ENCODE data around the gene SCNN1B.

Gene SCNN1B

DNA sequence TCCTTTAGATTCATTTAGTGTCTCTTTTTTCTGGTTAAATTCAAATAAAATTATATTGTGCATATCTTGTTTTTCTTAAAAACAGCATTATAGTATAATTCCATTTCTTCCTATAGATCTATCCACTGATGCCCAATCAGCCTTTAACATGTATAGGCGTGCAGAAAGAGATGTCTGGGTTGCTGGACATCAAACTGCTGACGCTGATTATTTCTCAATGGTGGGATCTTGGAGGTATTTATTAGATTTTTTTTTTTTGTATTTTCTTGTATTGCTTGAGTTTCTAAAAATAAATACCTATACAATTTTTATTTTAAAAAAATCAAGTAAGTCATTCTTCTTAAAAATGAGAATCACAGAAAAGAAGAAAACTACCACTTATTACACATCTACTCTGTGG lies 100.0 kb downstream of the SCNN1B start:
- H3K4me3 ChIP-seq (ENCODE audit: low read length): no peak overlapping the region
- DNase-seq (ENCODE audit: low read depth): no peak
- TF ChIP-seq, protein P1, sequence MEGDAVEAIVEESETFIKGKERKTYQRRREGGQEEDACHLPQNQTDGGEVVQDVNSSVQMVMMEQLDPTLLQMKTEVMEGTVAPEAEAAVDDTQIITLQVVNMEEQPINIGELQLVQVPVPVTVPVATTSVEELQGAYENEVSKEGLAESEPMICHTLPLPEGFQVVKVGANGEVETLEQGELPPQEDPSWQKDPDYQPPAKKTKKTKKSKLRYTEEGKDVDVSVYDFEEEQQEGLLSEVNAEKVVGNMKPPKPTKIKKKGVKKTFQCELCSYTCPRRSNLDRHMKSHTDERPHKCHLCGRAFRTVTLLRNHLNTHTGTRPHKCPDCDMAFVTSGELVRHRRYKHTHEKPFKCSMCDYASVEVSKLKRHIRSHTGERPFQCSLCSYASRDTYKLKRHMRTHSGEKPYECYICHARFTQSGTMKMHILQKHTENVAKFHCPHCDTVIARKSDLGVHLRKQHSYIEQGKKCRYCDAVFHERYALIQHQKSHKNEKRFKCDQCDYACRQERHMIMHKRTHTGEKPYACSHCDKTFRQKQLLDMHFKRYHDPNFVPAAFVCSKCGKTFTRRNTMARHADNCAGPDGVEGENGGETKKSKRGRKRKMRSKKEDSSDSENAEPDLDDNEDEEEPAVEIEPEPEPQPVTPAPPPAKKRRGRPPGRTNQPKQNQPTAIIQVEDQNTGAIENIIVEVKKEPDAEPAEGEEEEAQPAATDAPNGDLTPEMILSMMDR (IDR thresholded peaks at IDR 0.05; ENCODE audit: insufficient read depth, low read depth, low read length, missing control alignments): no peak

DNA sequence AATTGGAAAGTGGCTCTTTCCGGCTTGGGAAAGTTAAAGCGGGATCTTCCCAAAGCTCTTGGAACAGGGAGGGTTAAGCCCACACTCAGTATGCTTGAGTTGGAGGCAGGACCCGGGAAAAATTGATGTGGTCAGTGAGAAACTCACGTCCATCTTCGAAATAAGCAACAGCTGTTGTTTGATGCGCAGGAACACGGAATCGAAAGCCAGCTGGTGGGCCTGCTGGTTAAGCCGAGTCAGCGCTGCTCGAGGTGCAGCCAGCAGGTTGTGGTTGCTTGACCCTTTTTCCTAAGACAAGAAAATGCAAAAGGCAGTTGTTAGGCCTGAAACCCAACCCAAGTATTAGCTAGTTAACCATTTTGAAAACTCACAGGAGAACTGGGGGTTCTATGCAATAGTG lies 101.4 kb downstream of the SCNN1B start:
- H3K4me3 ChIP-seq (ENCODE audit: low read length): no peak overlapping the region
- TF ChIP-seq, protein P1 (IDR thresholded peaks at IDR 0.05; ENCODE audit: insufficient read depth, low read depth, low read length, missing control alignments): no peak
- DNase-seq (ENCODE audit: low read depth): no peak

DNA sequence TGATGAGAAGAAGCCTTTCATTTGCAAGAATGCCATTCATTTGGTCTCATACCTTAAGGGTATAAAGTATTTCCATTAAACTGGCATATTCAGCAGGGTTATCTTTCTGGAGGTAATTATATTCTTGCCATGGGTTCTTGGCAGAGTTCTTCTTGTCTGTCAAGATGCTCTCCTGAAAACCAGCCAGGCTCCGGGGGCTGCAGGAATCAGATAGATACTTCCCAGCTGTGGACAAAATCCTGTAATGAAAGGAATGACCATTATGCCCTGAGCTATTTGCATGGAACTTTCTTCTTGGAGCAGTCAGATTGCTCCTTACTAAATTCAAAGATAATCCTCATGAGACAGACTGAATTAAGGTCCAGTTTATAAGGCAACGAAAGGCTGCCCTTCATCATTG lies 103.9 kb downstream of the SCNN1B start:
- TF ChIP-seq, protein P1 (IDR thresholded peaks at IDR 0.05; ENCODE audit: insufficient read depth, low read depth, low read length, missing control alignments): no peak
- no peak for DNase-seq (ENCODE audit: low read depth)
- H3K4me3 ChIP-seq (ENCODE audit: low read length): no peak overlapping the region

DNA sequence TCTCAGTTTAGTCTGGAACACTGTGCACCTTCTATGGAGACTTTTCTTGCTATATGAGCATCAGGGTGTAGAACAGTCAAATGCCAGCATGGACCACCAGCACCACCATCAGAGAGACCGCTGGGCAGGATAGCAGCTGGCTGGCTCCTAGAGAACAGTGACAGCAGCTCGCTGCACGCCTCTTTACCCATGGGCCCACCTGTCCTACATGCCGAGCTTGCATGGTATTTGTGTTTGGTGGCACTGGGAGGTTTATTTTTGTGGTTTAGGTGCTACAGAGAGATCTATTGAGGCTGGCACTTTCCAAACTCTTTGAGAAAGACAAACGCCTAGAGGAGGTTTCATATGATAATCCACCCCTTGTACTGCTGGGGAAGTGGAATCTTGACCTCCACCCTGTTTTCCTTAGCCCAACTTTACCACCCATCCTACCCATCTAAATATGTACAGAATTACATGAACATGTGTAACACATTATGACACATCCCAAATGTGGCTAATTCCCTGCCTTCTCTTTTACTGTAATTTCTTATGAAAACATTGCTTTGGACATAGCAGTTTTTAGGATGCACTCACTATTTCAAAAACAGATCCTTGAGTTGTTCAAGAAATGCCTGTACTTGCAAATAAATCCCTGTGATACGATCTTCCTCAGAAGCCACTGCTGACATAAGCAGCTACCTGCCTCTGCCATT lies 104.6 kb downstream of the SCNN1B start:
- TF ChIP-seq, protein P1 (IDR thresholded peaks at IDR 0.05; ENCODE audit: insufficient read depth, low read depth, low read length, missing control alignments): no peak
- no peak for DNase-seq (ENCODE audit: low read depth)
- no peak overlapping the region for H3K4me3 ChIP-seq (ENCODE audit: low read length)

DNA sequence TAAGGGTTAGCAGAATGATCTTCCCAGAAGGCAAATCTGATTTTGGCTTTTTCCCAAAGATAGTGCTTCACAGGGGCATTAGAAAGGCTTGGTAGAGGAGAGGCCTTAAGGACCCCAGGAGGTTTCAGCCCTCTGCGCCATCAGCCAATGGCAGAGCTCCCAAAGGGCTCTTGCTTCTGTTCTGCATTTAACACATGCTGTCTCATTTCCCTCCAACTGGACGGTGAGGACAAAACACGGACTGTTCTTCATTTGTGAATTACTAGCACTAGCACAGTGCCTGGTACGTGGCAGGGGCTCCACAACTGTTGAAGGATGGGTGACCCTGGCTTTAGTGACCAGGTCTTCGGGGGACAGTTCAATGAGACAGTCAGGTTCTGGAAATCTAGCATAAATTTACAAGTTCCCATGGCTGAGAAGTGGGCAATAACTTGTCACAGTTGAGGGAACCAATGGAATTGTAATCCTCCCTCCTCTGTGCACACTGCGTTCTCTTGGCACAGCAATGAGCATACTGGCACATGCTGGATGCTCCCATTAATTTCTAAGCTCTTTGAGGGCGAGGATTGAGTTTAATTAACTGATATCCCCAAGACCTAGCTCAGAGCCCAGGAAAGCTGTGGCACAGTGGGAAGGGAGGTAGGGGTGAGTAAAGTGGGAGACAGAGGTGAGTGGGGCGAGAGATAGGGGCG lies 105.5 kb downstream of the SCNN1B start:
- TF ChIP-seq, protein P1 (IDR thresholded peaks at IDR 0.05; ENCODE audit: insufficient read depth, low read depth, low read length, missing control alignments): no peak
- DNase-seq (ENCODE audit: low read depth): no peak
- H3K4me3 ChIP-seq (ENCODE audit: low read length): no peak overlapping the region

DNA sequence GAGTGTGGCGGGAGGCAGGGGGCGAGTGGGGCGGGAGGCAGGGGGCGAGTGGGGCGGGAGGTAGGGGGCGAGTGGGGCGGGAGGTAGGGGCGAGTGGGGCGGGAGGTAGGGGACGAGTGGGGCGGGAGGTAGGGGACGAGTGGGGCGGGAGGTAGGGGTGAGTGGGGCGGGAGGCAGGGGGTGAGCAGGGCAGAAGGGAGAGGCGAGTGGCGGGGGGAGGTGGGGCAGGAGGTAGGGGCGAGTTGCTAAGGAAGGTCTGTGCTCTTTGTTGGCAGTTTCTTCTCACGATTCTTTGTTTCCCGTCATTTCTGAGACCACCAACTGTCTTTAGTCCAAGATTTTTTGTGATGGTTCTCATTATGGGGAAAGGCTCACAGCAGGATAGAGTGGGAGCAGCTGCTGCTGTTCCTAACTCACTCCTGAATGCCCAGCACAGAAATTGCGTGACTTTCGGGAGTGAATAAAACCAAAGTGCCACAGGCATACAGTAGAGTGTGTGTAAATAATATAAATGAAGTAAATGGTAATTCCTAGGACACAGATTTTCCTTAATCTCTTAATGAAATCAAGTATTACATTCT lies 106.2 kb downstream of the SCNN1B start:
- DNase-seq (ENCODE audit: low read depth): no peak
- TF ChIP-seq, protein P1 (IDR thresholded peaks at IDR 0.05; ENCODE audit: insufficient read depth, low read depth, low read length, missing control alignments): no peak
- H3K4me3 ChIP-seq (ENCODE audit: low read length): no peak overlapping the region

Measured in epithelial cell of esophagus (primary cell).